Measurements from ENCODE around the gene MKLN1. TPM values are rescaled to one million over a fixed set of nuclear protein-coding genes. Genes with fewer than 3 reads are reported as not detected.

MKLN1 gene
- total RNA-seq: 66.0 TPM
- long read RNA-seq, full-length matches to known transcripts: 16 of 48 reads
- long read RNA-seq, partial matches to known transcripts: 15 of 48 reads
- long read RNA-seq, other reads (novel, unspliced or antisense): 17 of 48 reads

DNA sequence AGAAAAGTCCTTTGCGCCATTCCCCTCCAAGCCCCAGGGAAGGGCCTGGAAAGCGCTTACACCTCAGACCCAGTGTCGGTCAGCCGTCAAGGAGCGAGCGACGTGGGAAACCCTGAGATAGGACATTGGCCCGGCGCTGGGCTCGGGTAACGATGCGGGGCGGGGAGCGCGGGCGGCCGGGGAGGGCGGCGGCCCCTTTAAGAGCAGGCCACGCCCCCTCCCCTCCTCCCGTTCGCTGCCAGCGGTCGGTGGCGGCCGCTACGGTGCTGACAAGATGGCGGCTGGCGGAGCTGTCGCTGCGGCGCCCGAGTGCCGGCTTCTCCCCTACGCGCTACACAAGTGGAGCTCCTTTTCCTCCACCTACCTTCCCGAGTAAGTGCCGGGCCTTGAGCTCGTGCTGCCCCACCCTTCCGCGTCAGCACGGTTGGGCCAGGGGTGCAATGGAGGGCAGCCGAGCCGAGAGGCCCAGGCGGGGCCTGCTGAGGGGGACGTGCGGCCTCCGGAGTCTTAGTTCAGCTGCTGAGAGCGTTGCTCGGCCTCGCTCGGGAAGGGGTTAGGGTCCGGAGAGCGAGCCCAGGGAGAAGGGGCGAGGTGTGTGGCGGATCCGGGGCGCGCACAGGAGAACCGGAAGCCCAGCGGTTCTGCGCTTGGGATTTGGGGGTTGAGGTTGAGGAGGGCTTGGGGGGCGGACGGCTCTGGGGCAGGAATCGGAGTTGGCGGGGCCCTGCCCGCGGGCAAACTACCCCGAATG is at the start of gene MKLN1:
Gene MKLN1, plus strand, starts transcription at position 251 of the 751 bp plus-strand sequence. Its CDS starts 24 bp downstream, at position 275.
- H3K9me3 ChIP-seq: no peaks in the 10 kb centered on the region
- H3K4me1 ChIP-seq: peaks cover 30% of the 10 kb centered on the region
- peak within 1 kb of the TSS; percentile 71 for H3K4me3 ChIP-seq
- H3K27me3 ChIP-seq: no peaks in the 10 kb centered on the region
- H3K27ac ChIP-seq: peak within 1 kb of the TSS; percentile 96
- DNase-seq (peak; percentile 96), ATAC-seq (peak; percentile 100)
- H3K36me3 ChIP-seq: no peaks in the 10 kb centered on the region
- no peak for TF ChIP-seq CTCF (IDR thresholded peaks at IDR 0.05)
- intact Hi-C loops (cut with DNase I): no loop called here

- no peak for TF ChIP-seq CTCF (IDR thresholded peaks at IDR 0.05)
- Histone ChIP-seq H3K9me3 (no peaks in the 10 kb centered on the region), H3K27ac (no peak overlapping the region), H3K27me3 (no peaks in the 10 kb centered on the region), H3K4me1 (no peaks in the 10 kb centered on the region), H3K4me3 (no peak overlapping the region), H3K36me3 (no peaks in the 10 kb centered on the region)
- DNase-seq (no peak), ATAC-seq (no peak)
- intact Hi-C loops (cut with DNase I): no loop called here
Measured at GRCh38 chr7:131279044-131279443, 48.6 kb upstream of the MKLN1 start.

- Histone ChIP-seq H3K4me3 (no peak overlapping the region), H3K36me3 (no peaks in the 10 kb centered on the region), H3K27ac (no peak overlapping the region), H3K9me3 (no peaks in the 10 kb centered on the region), H3K27me3 (no peaks in the 10 kb centered on the region), H3K4me1 (no peaks in the 10 kb centered on the region)
- ATAC-seq (no peak), DNase-seq (no peak)
- TF ChIP-seq CTCF (IDR thresholded peaks at IDR 0.05): no peak
- intact Hi-C loops (cut with DNase I): no loop called here
Measured at GRCh38 chr7:131281266-131282048, 46.2 kb upstream of the MKLN1 start.

GRCh38 chr7:131284702-131285419 is 42.8 kb upstream of the MKLN1 start:
- no peaks in the 10 kb centered on the region for H3K4me1 ChIP-seq
- no peak for TF ChIP-seq CTCF (IDR thresholded peaks at IDR 0.05)
- DNase-seq (peak; percentile 59), ATAC-seq (peak; percentile 79)
- H3K4me3 ChIP-seq: no peak overlapping the region
- intact Hi-C loops (cut with DNase I): no loop called here
- peak overlapping the region; percentile 15 for H3K27ac ChIP-seq
- H3K9me3 ChIP-seq: no peaks in the 10 kb centered on the region
- no peaks in the 10 kb centered on the region for H3K27me3 ChIP-seq
- H3K36me3 ChIP-seq: no peaks in the 10 kb centered on the region

GRCh38 chr7:131285556-131285955 is 42.1 kb upstream of the MKLN1 start:
- ATAC-seq (peak; percentile 33), DNase-seq (no peak)
- no peak overlapping the region for H3K4me3 ChIP-seq
- H3K27ac ChIP-seq: peak overlapping the region; percentile 15
- no peaks in the 10 kb centered on the region for H3K27me3 ChIP-seq
- no peaks in the 10 kb centered on the region for H3K4me1 ChIP-seq
- H3K36me3 ChIP-seq: no peaks in the 10 kb centered on the region
- intact Hi-C loops (cut with DNase I): no loop called here
- no peak for TF ChIP-seq CTCF (IDR thresholded peaks at IDR 0.05)
- no peaks in the 10 kb centered on the region for H3K9me3 ChIP-seq
